ENCODE measurements around the gene NRGN.

The NRGN gene

DNA sequence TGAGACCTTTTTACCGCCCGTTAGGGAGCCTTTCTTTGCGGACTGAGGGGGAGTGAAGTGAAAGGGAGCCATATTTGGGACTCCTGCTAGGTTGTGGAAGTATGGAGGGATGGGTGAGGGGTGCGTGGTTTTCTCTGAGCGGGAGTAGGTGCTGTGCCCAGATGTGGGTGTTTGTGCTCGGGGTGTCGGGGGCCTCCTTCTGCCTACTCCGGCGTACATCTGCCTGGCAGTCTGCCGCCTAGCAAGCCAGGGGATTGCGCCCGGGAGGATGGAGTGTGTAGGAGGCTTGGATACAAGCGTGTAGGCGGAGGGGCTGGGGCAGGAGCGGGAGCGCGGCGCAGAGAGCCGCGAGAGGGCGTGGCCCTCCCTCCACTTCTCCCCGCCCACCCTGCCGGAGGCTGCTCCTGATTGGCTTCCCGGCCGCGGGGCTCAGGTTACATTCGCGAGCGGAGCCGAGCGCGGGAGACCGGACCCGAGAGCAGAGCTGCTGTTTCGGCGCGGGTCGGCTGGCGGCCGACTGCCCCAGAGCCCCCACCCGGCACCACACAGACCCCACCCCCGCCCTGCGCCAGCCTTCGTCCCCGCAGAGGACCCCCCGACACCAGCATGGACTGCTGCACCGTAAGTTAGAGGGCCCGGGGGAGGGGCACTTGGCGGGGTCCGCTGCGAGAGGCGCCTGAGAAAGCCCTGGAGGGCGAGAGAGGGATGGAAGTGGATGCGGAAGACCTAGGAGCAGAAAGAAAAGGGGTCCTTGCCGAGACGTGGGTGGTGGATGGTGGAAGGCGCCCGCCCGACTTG, at the start of gene NRGN:
TSS of gene NRGN (plus strand) at position 464 of the 798 bp plus-strand sequence. CDS start at position 607, 143 bp downstream.
- CTCF ChIA-PET, result interaction anchor here (1.0 kb wide), 2 partner anchors 23 to 137 kb away, joined by 3 read pairs; no protein-coding TSS in a partner anchor
- no peak for TF ChIP-seq ELF4 (IDR thresholded peaks at IDR 0.05)
- TF ChIP-seq SP1 (IDR thresholded peaks at IDR 0.05), result no peak
- TF ChIP-seq TARDBP (IDR thresholded peaks at IDR 0.05), result no peak
- TF ChIP-seq FOXA1 (IDR thresholded peaks at IDR 0.05), result no peak
- TF ChIP-seq FOXK2 (IDR thresholded peaks at IDR 0.05), result no peak
- no peak for TF ChIP-seq LEF1 (IDR thresholded peaks at IDR 0.05; ENCODE audit: borderline replicate concordance)
- POLR2A ChIA-PET, result interaction anchor here (0.6 to 1.9 kb wide), 8 partner anchors 9 to 137 kb away, joined by 3 to 7 read pairs (median 5); partner anchors contain the start of genes SIAE and SPA17
- DNase-seq (ENCODE audit: extremely low spot score), result peak; percentile 97

DNA sequence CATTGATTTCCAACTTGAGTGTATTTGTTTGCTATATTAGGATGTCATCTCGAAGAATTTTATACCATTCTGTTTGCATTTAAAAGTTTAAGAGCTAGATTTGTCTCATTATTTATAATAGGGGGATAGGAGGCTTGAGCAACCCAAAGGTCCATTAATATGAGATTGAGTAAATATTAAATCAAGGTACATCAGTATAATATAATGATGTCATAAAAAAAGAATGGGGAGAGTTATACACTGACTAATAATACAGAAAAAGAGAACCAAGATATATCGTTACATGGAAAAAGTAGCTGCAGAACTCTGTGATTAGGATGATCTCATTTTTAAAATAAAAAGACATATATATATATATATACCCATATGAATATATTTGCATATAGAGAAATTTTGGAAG, 46.6 kb upstream of the NRGN start:
- POLR2A ChIA-PET, result no interaction called here
- CTCF ChIA-PET, result no interaction called here

DNA sequence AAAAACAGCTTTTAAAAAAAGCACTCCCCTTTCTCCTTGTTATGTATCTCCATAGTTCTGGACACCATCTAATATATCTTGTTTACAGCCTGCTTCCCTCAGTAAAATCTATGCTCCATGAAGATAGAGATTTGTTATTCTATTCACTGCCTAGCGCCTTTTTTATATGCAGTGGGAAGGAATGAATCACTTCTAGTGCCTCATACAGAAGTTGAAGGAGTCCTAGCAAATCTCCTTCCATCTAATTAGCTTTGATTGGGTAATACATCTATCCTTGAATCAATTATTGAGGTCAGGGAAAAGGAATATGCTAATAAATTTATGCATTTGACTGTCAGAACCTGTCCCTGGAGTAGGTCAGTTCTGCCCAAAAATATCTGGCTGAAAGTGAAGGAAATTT, 40.2 kb upstream of the NRGN start:
- CTCF ChIA-PET, result no interaction called here

More for the DNA sequence above, 46.6 kb upstream of the NRGN start:
- DNase-seq (ENCODE audit: extremely low spot score), result no peak
- TF ChIP-seq, protein P1, sequence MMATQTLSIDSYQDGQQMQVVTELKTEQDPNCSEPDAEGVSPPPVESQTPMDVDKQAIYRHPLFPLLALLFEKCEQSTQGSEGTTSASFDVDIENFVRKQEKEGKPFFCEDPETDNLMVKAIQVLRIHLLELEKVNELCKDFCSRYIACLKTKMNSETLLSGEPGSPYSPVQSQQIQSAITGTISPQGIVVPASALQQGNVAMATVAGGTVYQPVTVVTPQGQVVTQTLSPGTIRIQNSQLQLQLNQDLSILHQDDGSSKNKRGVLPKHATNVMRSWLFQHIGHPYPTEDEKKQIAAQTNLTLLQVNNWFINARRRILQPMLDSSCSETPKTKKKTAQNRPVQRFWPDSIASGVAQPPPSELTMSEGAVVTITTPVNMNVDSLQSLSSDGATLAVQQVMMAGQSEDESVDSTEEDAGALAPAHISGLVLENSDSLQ (IDR thresholded peaks at IDR 0.05), result no peak
- TF ChIP-seq FOXK2 (IDR thresholded peaks at IDR 0.05) (no peak), FOXA1 (IDR thresholded peaks at IDR 0.05) (no peak)

DNA sequence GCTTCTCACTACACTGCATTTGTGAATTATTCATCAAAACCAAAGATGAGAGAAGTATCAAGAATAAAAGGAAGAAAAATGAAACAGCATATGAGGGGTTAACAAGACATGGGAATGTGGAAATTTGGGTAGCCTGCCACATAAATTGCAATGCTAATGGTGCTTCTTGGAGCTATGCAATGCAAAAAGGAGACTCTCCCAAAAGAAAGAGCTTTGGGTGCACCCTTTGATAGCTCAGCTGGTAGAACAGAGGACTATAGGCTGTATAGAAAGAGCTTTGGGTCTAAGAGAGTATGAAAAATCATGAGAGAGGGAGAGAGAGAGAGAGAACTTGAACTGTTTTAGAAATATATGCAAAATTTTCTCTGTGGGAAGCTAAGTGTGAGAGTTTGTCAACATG, 39.7 kb upstream of the NRGN start:
- TF ChIP-seq L3MBTL2 (conservative IDR thresholded peaks at IDR 0.05), result no peak
- no peak for TF ChIP-seq FOXM1 (IDR thresholded peaks at IDR 0.05; ENCODE audit: borderline replicate concordance)
- no peak for TF ChIP-seq HDGF (IDR thresholded peaks at IDR 0.05; ENCODE audit: borderline replicate concordance)
- no peak for TF ChIP-seq FOXA1 (IDR thresholded peaks at IDR 0.05)
- no peak for TF ChIP-seq ELF4 (IDR thresholded peaks at IDR 0.05)
- TF ChIP-seq NFRKB (IDR thresholded peaks at IDR 0.05), result no peak
- no peak for TF ChIP-seq FOXK2 (IDR thresholded peaks at IDR 0.05)
- no peak for TF ChIP-seq TARDBP (IDR thresholded peaks at IDR 0.05)
- TF ChIP-seq BHLHE40 (IDR thresholded peaks at IDR 0.05; ENCODE audit: borderline replicate concordance), result no peak
- no peak for TF ChIP-seq ARNT (IDR thresholded peaks at IDR 0.05)
- TF ChIP-seq CTBP1 (IDR thresholded peaks at IDR 0.05; ENCODE audit: borderline replicate concordance), result no peak
- TF ChIP-seq ZNF384 (IDR thresholded peaks at IDR 0.05), result no peak
- TF ChIP-seq, protein P1 (IDR thresholded peaks at IDR 0.05), result no peak
- TF ChIP-seq LEF1 (IDR thresholded peaks at IDR 0.05; ENCODE audit: borderline replicate concordance), result no peak
- no peak for TF ChIP-seq SUZ12 (IDR thresholded peaks at IDR 0.05)
- no peak for TF ChIP-seq SP1 (IDR thresholded peaks at IDR 0.05)
- ChIA-PET POLR2A (no interaction called here), CTCF (no interaction called here)
- no peak for DNase-seq (ENCODE audit: extremely low spot score)

More for the DNA sequence above, 40.2 kb upstream of the NRGN start:
- TF ChIP-seq FOXA1 (IDR thresholded peaks at IDR 0.05), result no peak
- no peak for TF ChIP-seq ELF4 (IDR thresholded peaks at IDR 0.05)
- no peak for TF ChIP-seq LEF1 (IDR thresholded peaks at IDR 0.05; ENCODE audit: borderline replicate concordance)
- no peak for TF ChIP-seq FOXK2 (IDR thresholded peaks at IDR 0.05)
- TF ChIP-seq TARDBP (IDR thresholded peaks at IDR 0.05), result no peak
- POLR2A ChIA-PET, result no interaction called here
- no peak for DNase-seq (ENCODE audit: extremely low spot score)

DNA sequence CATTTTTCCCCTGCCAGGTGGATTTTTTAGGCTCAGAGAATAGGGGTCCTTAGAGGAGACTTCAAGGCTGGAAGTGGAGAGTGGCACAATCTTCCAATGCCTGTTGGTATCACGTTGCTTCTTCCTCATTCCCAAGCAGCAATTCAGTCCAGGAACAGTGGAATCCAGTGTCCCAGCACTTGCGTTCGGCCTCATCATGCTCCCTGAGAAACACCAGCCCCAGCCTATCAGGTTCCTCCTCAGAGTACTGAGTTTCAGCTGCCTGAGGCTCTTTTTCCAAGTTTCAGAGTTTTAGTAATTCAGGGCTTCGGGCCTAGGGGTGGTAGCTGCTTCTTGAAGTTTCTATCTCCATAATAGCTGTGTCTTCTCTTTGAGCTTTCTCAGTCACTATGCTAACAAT, 31.9 kb upstream of the NRGN start:
- TF ChIP-seq NFRKB (IDR thresholded peaks at IDR 0.05) (no peak), SUZ12 (IDR thresholded peaks at IDR 0.05) (no peak), BHLHE40 (IDR thresholded peaks at IDR 0.05; ENCODE audit: borderline replicate concordance) (no peak), ZNF384 (IDR thresholded peaks at IDR 0.05) (no peak), ELF4 (IDR thresholded peaks at IDR 0.05) (no peak), HDGF (IDR thresholded peaks at IDR 0.05; ENCODE audit: borderline replicate concordance) (no peak), ARNT (IDR thresholded peaks at IDR 0.05) (no peak), FOXM1 (IDR thresholded peaks at IDR 0.05; ENCODE audit: borderline replicate concordance) (no peak), L3MBTL2 (conservative IDR thresholded peaks at IDR 0.05) (no peak), TARDBP (IDR thresholded peaks at IDR 0.05) (no peak), CTBP1 (IDR thresholded peaks at IDR 0.05; ENCODE audit: borderline replicate concordance) (no peak), FOXK2 (IDR thresholded peaks at IDR 0.05) (no peak), FOXA1 (IDR thresholded peaks at IDR 0.05) (no peak)
- TF ChIP-seq, protein P1 (IDR thresholded peaks at IDR 0.05), result no peak
- ChIA-PET CTCF (no interaction called here), POLR2A (no interaction called here)
- no peak for DNase-seq (ENCODE audit: extremely low spot score)

DNA sequence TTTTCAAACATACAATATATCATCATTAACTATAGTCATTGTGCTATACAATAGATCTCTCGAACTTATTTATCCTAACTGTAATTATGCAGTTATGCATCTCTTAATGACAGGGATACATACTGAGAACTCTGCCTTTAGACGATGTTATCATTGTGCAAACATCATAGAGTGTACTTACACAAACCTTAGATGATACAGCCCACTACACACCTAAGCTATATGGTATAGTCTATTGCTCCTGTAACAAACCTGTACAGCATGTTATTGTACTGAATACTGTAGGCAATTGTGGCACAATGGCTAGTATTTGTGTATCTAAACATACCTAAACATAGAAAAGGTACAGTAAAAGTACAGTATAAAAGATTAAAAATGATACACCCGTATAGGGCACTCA, 27.4 kb upstream of the NRGN start:
- ChIA-PET POLR2A (no interaction called here), CTCF (no interaction called here)
- TF ChIP-seq BHLHE40 (IDR thresholded peaks at IDR 0.05; ENCODE audit: borderline replicate concordance) (no peak), L3MBTL2 (conservative IDR thresholded peaks at IDR 0.05) (no peak), SUZ12 (IDR thresholded peaks at IDR 0.05) (no peak), ELF4 (IDR thresholded peaks at IDR 0.05) (no peak), FOXM1 (IDR thresholded peaks at IDR 0.05; ENCODE audit: borderline replicate concordance) (no peak), HDGF (IDR thresholded peaks at IDR 0.05; ENCODE audit: borderline replicate concordance) (no peak), FOXA1 (IDR thresholded peaks at IDR 0.05) (no peak), NFRKB (IDR thresholded peaks at IDR 0.05) (no peak), FOXK2 (IDR thresholded peaks at IDR 0.05) (no peak), ARNT (IDR thresholded peaks at IDR 0.05) (no peak), SP1 (IDR thresholded peaks at IDR 0.05) (no peak), LEF1 (IDR thresholded peaks at IDR 0.05; ENCODE audit: borderline replicate concordance) (no peak)
- no peak for DNase-seq (ENCODE audit: extremely low spot score)

Measured in HEK293T (cell line).